ENCODE data around the gene RAB1B. TPM values are rescaled to one million over a fixed set of nuclear protein-coding genes. Genes with fewer than 3 reads are reported as not detected.
A peak's percentile ranks its signal among the peaks of the same experiment; 100 is the strongest.

RAB1B gene
- total and polyA plus RNA-seq, 9 donors = 54.6 to 140 (median 119) TPM

- H3K27ac ChIP-seq = no peak overlapping the region
- H3K27me3 ChIP-seq = no peaks in the 10 kb centered on the region
- TF ChIP-seq POLR2A (IDR thresholded peaks at IDR 0.05) (no peak), CTCF (IDR thresholded peaks at IDR 0.05) (no peak), EP300 (IDR thresholded peaks at IDR 0.05) (no peak)
- H3K9me3 ChIP-seq = no peaks in the 10 kb centered on the region
- intact Hi-C loops (cut with DNase I) = loop anchor here in 2 of 4 donors (5.0 to 10.0 kb wide), 3 partner anchors 54 to 64 kb away; partner anchors contain the start of gene RIN1 (in 1 of the 2)
- no peak overlapping the region for H3K4me3 ChIP-seq
- H3K4me1 ChIP-seq (ENCODE audit: insufficient read depth) = peaks cover 5% of the 10 kb centered on the region
- H3K36me3 ChIP-seq = no peaks in the 10 kb centered on the region
- DNase-seq = peak in 1 of 5 donors; percentile 19
- 79 to 86% (median 79%) methylated on average over 6 of the region's 6 CpGs for WGBS, 3 donors
Observed at GRCh38 chr11:66281001-66281400, 12.6 kb downstream of the RAB1B start.

GRCh38 chr11:66281776-66282467, 13.5 kb downstream of the RAB1B start:
- Histone ChIP-seq H3K27me3 (no peaks in the 10 kb centered on the region), H3K9me3 (no peaks in the 10 kb centered on the region), H3K4me3 (no peak overlapping the region), H3K36me3 (no peaks in the 10 kb centered on the region), H3K27ac (no peak overlapping the region), H3K4me1 (ENCODE audit: insufficient read depth) (peaks cover 5% of the 10 kb centered on the region)
- DNase-seq = peak in 1 of 5 donors; percentile 35
- TF ChIP-seq POLR2A (IDR thresholded peaks at IDR 0.05) (no peak), EP300 (IDR thresholded peaks at IDR 0.05) (no peak), CTCF (IDR thresholded peaks at IDR 0.05) (no peak)
- intact Hi-C loops (cut with DNase I) = loop anchor here in 3 of 4 donors (1.0 to 10.0 kb wide), 4 partner anchors 53 to 65 kb away; partner anchors contain the start of gene RIN1 (in 1 of the 3)
- 18 to 27% (median 25%) methylated on average over 17 to 20 of the region's 20 CpGs for WGBS, 3 donors

- WGBS, 3 donors = 13 to 15% (median 13%) methylated on average over 31 to 35 of the region's 35 CpGs
- Histone ChIP-seq H3K4me1 (ENCODE audit: insufficient read depth) (peaks cover 6% of the 10 kb centered on the region), H3K27me3 (no peaks in the 10 kb centered on the region), H3K36me3 (no peaks in the 10 kb centered on the region), H3K4me3 (no peak overlapping the region), H3K27ac (no peak overlapping the region), H3K9me3 (no peaks in the 10 kb centered on the region)
- peak; percentile 97 to 100 (median 98) for DNase-seq
- intact Hi-C loops (cut with DNase I) = loop anchor here in 3 of 4 donors (1.0 to 10.0 kb wide), 4 partner anchors 52 to 65 kb away; partner anchors contain the start of gene RIN1 (in 1 of the 3)
- TF ChIP-seq EP300 (IDR thresholded peaks at IDR 0.05) = no peak
- no peak for TF ChIP-seq POLR2A (IDR thresholded peaks at IDR 0.05)
- TF ChIP-seq CTCF (IDR thresholded peaks at IDR 0.05) = peak; percentile 97 to 99 (median 99)
Observed at GRCh38 chr11:66282468-66283455, 14.3 kb downstream of the RAB1B start.

- no peaks in the 10 kb centered on the region for H3K9me3 ChIP-seq
- no peak for TF ChIP-seq EP300 (IDR thresholded peaks at IDR 0.05)
- TF ChIP-seq POLR2A (IDR thresholded peaks at IDR 0.05) = no peak
- TF ChIP-seq CTCF (IDR thresholded peaks at IDR 0.05) = no peak
- H3K4me3 ChIP-seq = no peak overlapping the region
- H3K4me1 ChIP-seq (ENCODE audit: insufficient read depth) = peaks cover 10% of the 10 kb centered on the region
- intact Hi-C loops (cut with DNase I) = loop anchor here in 2 of 4 donors (5.0 to 10.0 kb wide), 3 partner anchors 51 to 66 kb away; partner anchors contain the start of gene RIN1 (in 1 of the 2)
- no peak overlapping the region for H3K27ac ChIP-seq
- whole genome bisulfite sequencing, 3 donors = 77 to 78% (median 78%) methylated on average over 14 of the region's 14 CpGs
- DNase-seq = peak in 2 of 5 donors; percentile 42 to 44
- no peaks in the 10 kb centered on the region for H3K27me3 ChIP-seq
- H3K36me3 ChIP-seq = no peaks in the 10 kb centered on the region
Observed at GRCh38 chr11:66283461-66284105, 15.1 kb downstream of the RAB1B start.
